HCT116 (cell line): Measurements from ENCODE around the gene CIZ1. TPM values are rescaled to one million over a fixed set of nuclear protein-coding genes. Genes with fewer than 3 reads are reported as not detected.
"Not testable (repeated sequence)": the region's sequence is repeated elsewhere in the genome, so short reads cannot be mapped to it uniquely, and the experiment has no call there.

Source experiments
- ATAC-seq: fragments of 200-7000 bp; cut with Tn5 transposase; 2 replicates; pipeline ENCODE4 v1.9.1; 2020; ENCODE audit warnings: mild to moderate bottlenecking, moderate library complexity
- BruUV-seq: library from RNA; stranded (reverse); fragments of 400-500 nt; replicated peaks from 2 replicates; lab custom pipeline; 2021; lab: Mats Ljungman, UMichigan
- CTCF ChIA-PET: fragments of 300-600 bp; sonication (Branson Sonifier 250); formaldehyde crosslinking; loops from one replicate; lab custom pipeline; 2021; ENCODE audit warnings: antibody characterized with exemption; lab: Charles Lee
- POLR2A ChIA-PET: fragments of 300-600, 350-600 bp; sonication (Branson Sonifier 250); formaldehyde crosslinking; loops from one replicate; lab custom pipeline; 2021; ENCODE audit warnings: antibody characterized with exemption; lab: Charles Lee
- RAD21 ChIA-PET, 2 experiments: fragments of 300-600 bp; sonication (Branson Sonifier 250); formaldehyde crosslinking; loops; one replicate each; lab custom pipeline; 2023; ENCODE audit warnings: low total read pairs in 2 of 2; ENCODE audit not compliant: uncharacterized antibody in 2 of 2, unreplicated experiment in 2 of 2, low non-redundant PET in 1 of 2; lab: Charles Lee
- DNase-seq: peaks from one replicate; pipeline ENCODE4 v3.0.0-alpha.2; 2010; ENCODE audit warnings: low read depth, low spot score
- H2AFZ ChIP-seq: fragments of 200-600 bp; shearing (Covaris generic), sonication (generic); 2 replicates; pipeline ENCODE4 v1.6.1; 2017; ENCODE audit warnings: low read depth, mixed run types, mixed read lengths, antibody characterized with exemption, low read length; ENCODE audit not compliant: poor library complexity, severe bottlenecking
- H3K27ac ChIP-seq: 2 replicates; pipeline ENCODE4 v1.5.1; 2012; ENCODE audit warnings: low read depth, low read length
- H3K27me3 ChIP-seq: fragments of 200-600 bp; sonication (generic); 2 replicates; pipeline ENCODE4 v1.6.1; 2016; ENCODE audit warnings: mixed run types, low read length, mixed read lengths; ENCODE audit not compliant: insufficient read depth
- H3K36me3 ChIP-seq, 2 experiments: fragments of 200-500 bp in 1 of 2; fragments of 200-600 bp in 1 of 2; sonication (Bioruptor generic) in 1 of 2; sonication (generic) in 1 of 2; 2 replicates each; pipeline versions ENCODE4 v1.5.1 to v1.6.1; 2014 to 2016; ENCODE audit warnings: low read length in 2 of 2, inconsistent platforms in 1 of 2, mixed read lengths in 1 of 2, mixed run types in 1 of 2; ENCODE audit not compliant: insufficient read depth in 2 of 2, control insufficient read depth in 1 of 2
- H3K4me1 ChIP-seq, 2 experiments: fragments of 200-600 bp in 1 of 2; sonication (generic) in 1 of 2; 2 replicates each; pipeline versions ENCODE4 v1.5.1 to v1.6.1; 2012 to 2017; ENCODE audit warnings: low read length in 2 of 2, inconsistent platforms in 1 of 2, mild to moderate bottlenecking in 1 of 2, mixed read lengths in 1 of 2, mixed run types in 1 of 2, moderate library complexity in 1 of 2; ENCODE audit not compliant: insufficient read depth in 2 of 2, control insufficient read depth in 1 of 2
- H3K4me2 ChIP-seq: fragments of 200-600 bp; sonication (generic); 2 replicates; pipeline ENCODE4 v1.6.1; 2017; ENCODE audit warnings: mixed run types, low read length, mixed read lengths
- H3K4me3 ChIP-seq, 2 experiments: fragments of 200-600 bp in 1 of 2; sonication (generic) in 1 of 2; replicated peaks in 1 of 2; 2 replicates each; pipeline ENCODE4 v1.5.1; 2011 to 2016; ENCODE audit warnings: low read length in 2 of 2, control low read depth in 1 of 2, low read depth in 1 of 2, mild to moderate bottlenecking in 1 of 2, mixed read lengths in 1 of 2, mixed run types in 1 of 2
- H3K79me2 ChIP-seq: fragments of 200-600 bp; sonication (generic); 2 replicates; pipeline ENCODE4 v1.6.1; 2017; ENCODE audit warnings: mild to moderate bottlenecking, mixed run types, low read length, moderate library complexity, mixed read lengths; ENCODE audit not compliant: insufficient read depth
- H3K9ac ChIP-seq: fragments of 200-600 bp; sonication (generic); 2 replicates; pipeline ENCODE4 v1.6.1; 2016; ENCODE audit warnings: low read length, mixed read lengths
- H3K9me2 ChIP-seq: fragments of 200-600 bp; sonication (generic), shearing (Covaris generic); 2 replicates; pipeline ENCODE4 v1.6.1; 2017; ENCODE audit warnings: mixed run types, mild to moderate bottlenecking, moderate library complexity; ENCODE audit not compliant: insufficient read depth
- H3K9me3 ChIP-seq, 2 experiments: fragments of 200-500 bp in 1 of 2; fragments of 200-600 bp in 1 of 2; sonication (Bioruptor generic) in 1 of 2; sonication (generic) in 1 of 2; 2 replicates each; pipeline ENCODE4 v1.6.1; 2014 to 2017; ENCODE audit warnings: low read length in 2 of 2, mixed read lengths in 2 of 2, inconsistent platforms in 1 of 2, low read depth in 1 of 2, mild to moderate bottlenecking in 1 of 2, mixed run types in 1 of 2, moderate library complexity in 1 of 2; ENCODE audit not compliant: control insufficient read depth in 1 of 2, insufficient read depth in 1 of 2
- H4K20me1 ChIP-seq: fragments of 200-600 bp; sonication (generic), shearing (Covaris generic); 2 replicates; pipeline ENCODE4 v1.6.1; 2017; ENCODE audit warnings: mixed run types, mild to moderate bottlenecking, moderate library complexity; ENCODE audit not compliant: insufficient read depth
- intact Hi-C: fragments of 100-400 bp; cut with micrococcal nuclease; formaldehyde crosslinking; loops from 2 replicates; pipeline ENCODE4 v1.10.0; 2022
- total RNA-seq: library from RNA; stranded (reverse); gene quantifications from one replicate; pipeline ENCODE4 v1.2.1, GENCODE V29; 2021; ENCODE audit not compliant: unreplicated experiment
- TF ChIP-seq, protein P1 (sequence below): IDR thresholded peaks from 2 replicates; pipeline ENCODE4 v1.6.1; 2012

CIZ1 gene
- total RNA-seq, 1 experiment from 2014 or later, result 144 TPM

DNA sequence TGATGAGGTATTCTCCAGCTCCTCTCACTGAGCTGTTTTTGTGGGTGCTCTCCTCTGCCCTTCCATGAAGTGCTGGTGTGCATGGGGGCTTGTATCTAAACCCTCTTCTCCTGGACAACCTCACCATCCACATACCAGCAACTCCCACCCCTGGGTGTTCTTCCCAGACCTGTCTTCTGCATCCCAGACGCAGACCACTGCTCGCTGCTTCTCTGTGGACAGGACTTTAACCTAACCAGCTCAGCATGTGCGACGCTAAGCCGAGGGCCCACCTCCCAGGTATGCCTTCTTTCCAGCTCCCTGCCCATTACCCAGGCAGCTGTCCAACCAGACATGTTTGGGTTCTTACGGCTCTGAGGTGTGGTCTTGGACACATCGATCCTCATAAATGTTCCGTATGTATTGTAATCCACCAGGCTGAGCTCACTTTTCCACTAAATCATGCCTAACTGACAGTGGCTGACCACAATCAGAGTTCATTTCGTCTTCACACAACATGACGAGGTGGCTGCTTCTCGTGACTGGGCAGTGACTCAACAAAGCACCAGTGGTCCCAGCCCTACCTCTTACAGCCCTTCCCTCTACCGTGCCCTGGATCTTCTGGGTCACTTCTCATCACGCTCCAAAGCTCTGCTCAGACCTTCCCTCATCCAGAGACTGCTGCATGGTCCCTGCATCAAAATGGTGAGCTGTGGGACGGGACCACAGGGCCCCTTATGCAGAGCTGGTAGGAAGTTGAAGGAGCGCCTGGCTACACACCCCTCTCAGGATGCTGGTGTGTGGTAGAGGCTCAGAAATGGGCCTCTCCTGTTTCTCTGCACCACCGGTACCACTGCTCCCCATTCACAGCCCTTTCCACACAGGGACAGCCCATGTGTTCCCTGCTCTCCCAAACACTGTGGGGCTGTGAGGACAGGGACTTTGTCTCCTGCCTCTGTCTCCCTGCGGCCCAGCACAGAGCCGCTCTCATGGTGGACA, 54.3 kb downstream of the CIZ1 start:
- peaks cover 0 to 4% of the 10 kb centered on the region in 2 experiments; a peak in 1 of 4 replicates for H3K9me3 ChIP-seq
- no peak overlapping the region for H3K4me3 ChIP-seq
- intact Hi-C loops, result no loop called here
- H3K4me2 ChIP-seq, result no peak overlapping the region
- TF ChIP-seq, protein P1, sequence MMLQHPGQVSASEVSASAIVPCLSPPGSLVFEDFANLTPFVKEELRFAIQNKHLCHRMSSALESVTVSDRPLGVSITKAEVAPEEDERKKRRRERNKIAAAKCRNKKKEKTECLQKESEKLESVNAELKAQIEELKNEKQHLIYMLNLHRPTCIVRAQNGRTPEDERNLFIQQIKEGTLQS, result no peak
- no TSS peak for BruUV-seq
- no peak overlapping the region for H2AFZ ChIP-seq
- RAD21 ChIA-PET, result no interaction called here
- no peaks in the 10 kb centered on the region for H3K36me3 ChIP-seq
- ATAC-seq, result peak; percentile 25; the same call in 1 of the 2 replicates
- peaks cover 0 to 4% of the 10 kb centered on the region in 2 experiments; a peak in 1 of 4 replicates for H3K4me1 ChIP-seq
- POLR2A ChIA-PET, result interaction anchor here (1.3 kb wide), 1 partner anchor 9 kb away, joined by 3 read pairs; no protein-coding TSS in a partner anchor
- DNase-seq, result no peak
- no peaks in the 10 kb centered on the region for H4K20me1 ChIP-seq
- CTCF ChIA-PET, result no interaction called here
- no peak overlapping the region for H3K9ac ChIP-seq
- H3K79me2 ChIP-seq, result no peaks in the 10 kb centered on the region
- H3K27me3 ChIP-seq, result peaks cover 3% of the 10 kb centered on the region; the same call in 1 of the 2 replicates
- H3K9me2 ChIP-seq, result no peaks in the 10 kb centered on the region
- no peak overlapping the region for H3K27ac ChIP-seq

GRCh38 chr9:128135561-128135960, 55.8 kb downstream of the CIZ1 start:
- H4K20me1 ChIP-seq, H3K4me1 ChIP-seq, H3K27me3 ChIP-seq, H3K9ac ChIP-seq, H2AFZ ChIP-seq, CTCF ChIA-PET, DNase-seq, POLR2A ChIA-PET, H3K36me3 ChIP-seq, H3K9me2 ChIP-seq, ATAC-seq, BruUV-seq, H3K4me3 ChIP-seq, H3K9me3 ChIP-seq, H3K27ac ChIP-seq, H3K79me2 ChIP-seq, RAD21 ChIA-PET, H3K4me2 ChIP-seq, intact Hi-C loops: not testable (repeated sequence)

DNA sequence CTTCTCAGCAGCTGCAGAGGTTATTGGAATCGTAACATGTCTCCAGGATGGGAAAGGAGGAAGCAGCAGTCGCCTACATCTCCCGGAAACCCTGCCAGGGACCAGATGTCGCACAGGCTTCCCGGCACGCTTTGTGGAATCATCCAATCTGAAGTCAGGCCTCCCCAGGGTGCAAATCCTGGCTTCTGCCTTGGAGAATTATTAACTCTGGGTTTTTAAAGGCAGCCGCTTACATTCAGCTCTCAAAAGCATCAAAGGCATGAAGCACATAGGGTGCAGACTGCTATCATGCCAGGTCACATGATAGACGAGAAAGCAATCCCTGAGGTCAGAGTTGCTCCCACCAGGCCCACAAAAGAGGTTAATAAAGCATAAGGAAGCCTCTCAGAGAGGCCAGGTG, 59.2 kb downstream of the CIZ1 start:
- RAD21 ChIA-PET, H4K20me1 ChIP-seq, H2AFZ ChIP-seq, DNase-seq, H3K4me3 ChIP-seq, BruUV-seq, POLR2A ChIA-PET, CTCF ChIA-PET, H3K36me3 ChIP-seq, H3K79me2 ChIP-seq, H3K27ac ChIP-seq, H3K9me2 ChIP-seq, H3K4me2 ChIP-seq, H3K9ac ChIP-seq, H3K27me3 ChIP-seq, ATAC-seq, intact Hi-C loops, H3K9me3 ChIP-seq: not testable (repeated sequence)
- H3K4me1 ChIP-seq, result peaks cover 0 to 14% of the 10 kb centered on the region in 2 experiments; a peak in 2 of 4 replicates

- POLR2A ChIA-PET, ATAC-seq, H2AFZ ChIP-seq, H3K4me2 ChIP-seq, H3K9me2 ChIP-seq, H3K4me3 ChIP-seq, BruUV-seq, RAD21 ChIA-PET, H3K9ac ChIP-seq, H3K27ac ChIP-seq, CTCF ChIA-PET, H3K27me3 ChIP-seq, DNase-seq, H3K9me3 ChIP-seq, H4K20me1 ChIP-seq, intact Hi-C loops, H3K36me3 ChIP-seq: not testable (repeated sequence)
- peaks cover 0 to 13% of the 10 kb centered on the region in 2 experiments; a peak in 3 of 4 replicates for H3K4me1 ChIP-seq
- H3K79me2 ChIP-seq, result peaks cover 12% of the 10 kb centered on the region
Measured at GRCh38 chr9:128131346-128131745, 60.0 kb downstream of the CIZ1 start.
